K562 (cell line): ENCODE measurements around the gene C2. TPM values are rescaled to one million over a fixed set of nuclear protein-coding genes. Genes with fewer than 3 reads are reported as not detected.
A peak's percentile ranks its signal among the peaks of the same experiment; 100 is the strongest.

Experiments used
- CBX1 ChIP-seq: sonication (generic); IDR thresholded peaks from 2 replicates; pipeline ENCODE4 v1.6.1; 2016; ENCODE audit warnings: antibody characterized with exemption, low read depth, mild to moderate bottlenecking
- CTBP1 ChIP-seq: fragments of 450-650 bp; IDR thresholded peaks from 2 replicates; pipeline ENCODE4 v1.6.1; 2016; ENCODE audit warnings: borderline replicate concordance
- FOXK1 ChIP-seq: sonication (generic); formaldehyde crosslinking; IDR thresholded peaks from 2 replicates; pipeline ENCODE4 v1.8.0; 2022; ENCODE audit warnings: missing genetic modification reagents, mild to moderate bottlenecking, borderline replicate concordance
- HCFC1 ChIP-seq: IDR thresholded peaks from 2 replicates; pipeline ENCODE4 v1.6.1; 2012; ENCODE audit warnings: low read depth, low read length, improper control_type of control experiment
- HNRNPK ChIP-seq: fragments of 200-400 bp; formaldehyde crosslinking; IDR thresholded peaks from one replicate; pipeline ENCODE4 v1.6.1; 2018; ENCODE audit warnings: mild to moderate bottlenecking, low read depth, low read length; ENCODE audit not compliant: poor library complexity, severe bottlenecking
- JUND ChIP-seq, 2 experiments: IDR thresholded peaks; 2 replicates in 1 of 2; 3 replicates in 1 of 2; pipeline ENCODE4 v1.6.1; 2011; ENCODE audit warnings: borderline replicate concordance in 2 of 2, low read depth in 2 of 2, low read length in 2 of 2, improper control_type of control experiment in 1 of 2, missing biosample characterization in 1 of 2, missing genetic modification characterization in 1 of 2, missing genetic modification reagents in 1 of 2
- MAZ ChIP-seq, 2 experiments: fragments of 450-650 bp in 1 of 2; sonication (generic) in 1 of 2; formaldehyde crosslinking; IDR thresholded peaks in 1 of 2; conservative IDR thresholded peaks in 1 of 2; 2 replicates each; pipeline versions ENCODE4 v1.4.0 to v1.5.0; 2020; ENCODE audit warnings: mild to moderate bottlenecking in 1 of 2, missing genetic modification reagents in 1 of 2
- NR1H2 ChIP-seq: sonication (generic); formaldehyde crosslinking; IDR thresholded peaks from 2 replicates; pipeline ENCODE4 v1.4.0; 2020; ENCODE audit warnings: mild to moderate bottlenecking, missing genetic modification reagents
- OTX1 ChIP-seq: fragments of 450-650 bp; formaldehyde crosslinking; IDR thresholded peaks from 2 replicates; pipeline ENCODE4 v1.4.0; 2022; ENCODE audit warnings: mild to moderate bottlenecking
- REST ChIP-seq, 2 experiments: fragments of 450-650 bp; formaldehyde crosslinking in 1 of 2; IDR thresholded peaks; 2 replicates each; pipeline versions ENCODE4 v1.4.0 to v1.6.1; 2014 to 2020; ENCODE audit warnings: mild to moderate bottlenecking in 2 of 2, borderline replicate concordance in 1 of 2, low read depth in 1 of 2
- SNIP1 ChIP-seq: fragments of 450-650 bp; IDR thresholded peaks from 2 replicates; pipeline ENCODE4 v1.7.1; 2017; ENCODE audit warnings: low read depth, mild to moderate bottlenecking
- SREBF1 ChIP-seq: fragments of 150-350 bp; IDR thresholded peaks from 2 replicates; pipeline ENCODE4 v1.6.1; 2014; ENCODE audit warnings: antibody characterized with exemption, low read depth, low read length, borderline replicate concordance
- TAL1 ChIP-seq: fragments of 450-650 bp; IDR thresholded peaks from 2 replicates; pipeline ENCODE4 v1.6.1; 2016; ENCODE audit warnings: mild to moderate bottlenecking
- ZKSCAN1 ChIP-seq: fragments of 150-350 bp; IDR thresholded peaks from 2 replicates; pipeline ENCODE4 v1.6.1; 2016; ENCODE audit warnings: low read depth, low read length
- ZNF134 ChIP-seq: fragments of 250-450 bp; sonication (Bioruptor Pico); conservative IDR thresholded peaks from 2 replicates; pipeline ENCODE4 v1.4.0; 2020
- polyA plus RNA-seq, 8 experiments: library from polyadenylated mRNA; depleted of rRNA in 4 of 8; stranded (reverse) in 5 of 8; unstranded in 3 of 8; fragments of >200 nt; fragmentation: Nextera tagmentation in 2 of 8; fragmentation: Illumina TruSeq in 1 of 8; extraction: Ambion mirVana in 2 of 8; extraction: Trizol in 1 of 8; gene quantifications; 2 replicates each; pipeline versions ENCODE4 v1.2.1 to v1.2.3, GENCODE V29; 2011 to 2014; ENCODE audit warnings: inconsistent platforms in 1 of 8, missing spikeins in 1 of 8
- total RNA-seq, 7 experiments: library from RNA; depleted of rRNA in 6 of 7; stranded (reverse); fragments of >200 nt in 6 of 7; fragmentation: Illumina TruSeq in 2 of 7; extraction: Trizol in 2 of 7; gene quantifications; 2 replicates each; pipeline versions ENCODE4 v1.2.1 to v1.2.3, GENCODE V29; 2011 to 2021; ENCODE audit warnings: low replicate concordance in 1 of 7
- TF ChIP-seq, protein P1 (sequence below): sonication (generic); IDR thresholded peaks from 2 replicates; pipeline ENCODE4 v1.6.1; 2016
- TF ChIP-seq, protein P2 (sequence below): fragments of 450-650 bp; formaldehyde crosslinking; IDR thresholded peaks from 2 replicates; pipeline ENCODE4 v1.4.0; 2020; ENCODE audit warnings: mild to moderate bottlenecking, moderate library complexity

Gene C2
- total and polyA plus RNA-seq, 9 of the 15 experiments (the other 6 are each of a cell fraction or from before 2014, with no cell fraction given): 0.05 to 1.1 (median 0.39) TPM; not detected in 1

- TF ChIP-seq REST (IDR thresholded peaks at IDR 0.05; ENCODE audit: borderline replicate concordance): peak; percentile 84
- no peak for TF ChIP-seq REST (CRISPR knock-in tag; IDR thresholded peaks at IDR 0.05; ENCODE audit: low read depth)
- no peak for TF ChIP-seq HNRNPK
- 0 out of 2 replicates have a peak, but pooled peaks have one; percentile 13 for TF ChIP-seq CTBP1
- TF ChIP-seq MAZ (CRISPR knock-in tag; conservative IDR thresholded peaks at IDR 0.05 in 1 of 2, IDR thresholded peaks at IDR 0.05 in 1 of 2): peak in 1 of 2 experiments; percentile 59; a peak in 2 of 4 replicates
- TF ChIP-seq, protein P1, sequence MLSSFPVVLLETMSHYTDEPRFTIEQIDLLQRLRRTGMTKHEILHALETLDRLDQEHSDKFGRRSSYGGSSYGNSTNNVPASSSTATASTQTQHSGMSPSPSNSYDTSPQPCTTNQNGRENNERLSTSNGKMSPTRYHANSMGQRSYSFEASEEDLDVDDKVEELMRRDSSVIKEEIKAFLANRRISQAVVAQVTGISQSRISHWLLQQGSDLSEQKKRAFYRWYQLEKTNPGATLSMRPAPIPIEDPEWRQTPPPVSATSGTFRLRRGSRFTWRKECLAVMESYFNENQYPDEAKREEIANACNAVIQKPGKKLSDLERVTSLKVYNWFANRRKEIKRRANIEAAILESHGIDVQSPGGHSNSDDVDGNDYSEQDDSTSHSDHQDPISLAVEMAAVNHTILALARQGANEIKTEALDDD: no peak
- TF ChIP-seq, protein P2, sequence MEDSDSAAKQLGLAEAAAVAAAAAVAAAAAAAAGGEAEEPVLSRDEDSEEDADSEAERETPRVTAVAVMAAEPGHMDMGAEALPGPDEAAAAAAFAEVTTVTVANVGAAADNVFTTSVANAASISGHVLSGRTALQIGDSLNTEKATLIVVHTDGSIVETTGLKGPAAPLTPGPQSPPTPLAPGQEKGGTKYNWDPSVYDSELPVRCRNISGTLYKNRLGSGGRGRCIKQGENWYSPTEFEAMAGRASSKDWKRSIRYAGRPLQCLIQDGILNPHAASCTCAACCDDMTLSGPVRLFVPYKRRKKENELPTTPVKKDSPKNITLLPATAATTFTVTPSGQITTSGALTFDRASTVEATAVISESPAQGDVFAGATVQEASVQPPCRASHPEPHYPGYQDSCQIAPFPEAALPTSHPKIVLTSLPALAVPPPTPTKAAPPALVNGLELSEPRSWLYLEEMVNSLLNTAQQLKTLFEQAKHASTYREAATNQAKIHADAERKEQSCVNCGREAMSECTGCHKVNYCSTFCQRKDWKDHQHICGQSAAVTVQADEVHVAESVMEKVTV: peak; percentile 40; the same call in 1 of the 2 replicates
- TF ChIP-seq ZKSCAN1: no peak
- no peak for TF ChIP-seq OTX1 (CRISPR knock-in tag)
- TF ChIP-seq TAL1: no peak
- TF ChIP-seq ZNF134 (CRISPR knock-in tag): no peak
- 0 out of 2 replicates have a peak, but pooled peaks have one; percentile 37 for TF ChIP-seq HCFC1
- TF ChIP-seq NR1H2 (CRISPR knock-in tag): no peak
- TF ChIP-seq JUND (IDR thresholded peaks at IDR 0.05; ENCODE audit: borderline replicate concordance, low read depth, low read length): 0 out of 2 replicates have a peak, but pooled peaks have one; percentile 19
- TF ChIP-seq JUND (tag; IDR thresholded peaks at IDR 0.05; ENCODE audit: borderline replicate concordance, low read depth, low read length): no peak
- no peak for TF ChIP-seq SNIP1
- no peak for TF ChIP-seq CBX1
- 0 out of 2 replicates have a peak, but pooled peaks have one; percentile 18 for TF ChIP-seq SREBF1
- TF ChIP-seq FOXK1 (CRISPR knock-in tag): no peak
Measured at GRCh38 chr6:31952140-31952805, 24.8 kb downstream of the C2 start (continued).
